B cell (primary cell): Measurements from ENCODE around the gene ATG4B.

Source experiments
- CTCF ChIP-seq: fragments of 200-600 bp; IDR thresholded peaks from one replicate; pipeline ENCODE4 v1.8.0; 2022; ENCODE audit warnings: antibody characterized with exemption, mild to moderate bottlenecking
- EZH2 ChIP-seq: IDR thresholded peaks from 2 replicates; pipeline ENCODE4 v1.6.1; 2012; ENCODE audit warnings: borderline replicate concordance, low read depth, mild to moderate bottlenecking, moderate library complexity, low read length; ENCODE audit not compliant: insufficient read depth, poor library complexity, severe bottlenecking

DNA sequence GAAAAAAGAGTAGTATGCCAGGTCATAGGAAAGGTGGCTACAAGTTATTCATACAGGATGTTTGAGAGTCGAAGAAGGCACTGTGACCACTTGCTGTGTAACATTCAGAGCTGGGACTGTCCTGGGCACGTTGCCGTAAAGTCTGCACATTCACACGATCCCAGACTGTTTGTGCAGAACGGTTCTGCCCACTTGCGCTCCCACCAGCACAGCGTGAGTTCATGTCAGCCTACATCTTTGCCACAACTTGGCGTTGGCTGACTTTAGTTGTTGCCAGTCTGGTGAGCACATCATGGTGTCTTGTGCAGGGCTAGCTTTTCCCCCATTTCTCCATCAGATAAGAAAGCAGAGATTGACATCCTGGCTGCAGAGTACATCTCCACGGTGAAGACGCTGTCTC is 71.4 kb downstream of the ATG4B start:
- TF ChIP-seq EZH2 (no peak), CTCF (no peak)
